Measurements from ENCODE around the gene LONRF2.

Gene LONRF2

GRCh38 chr2:100294162-100294497, 28.2 kb downstream of the LONRF2 start:
- no peak overlapping the region for H3K27ac ChIP-seq
- TF ChIP-seq, protein P1, sequence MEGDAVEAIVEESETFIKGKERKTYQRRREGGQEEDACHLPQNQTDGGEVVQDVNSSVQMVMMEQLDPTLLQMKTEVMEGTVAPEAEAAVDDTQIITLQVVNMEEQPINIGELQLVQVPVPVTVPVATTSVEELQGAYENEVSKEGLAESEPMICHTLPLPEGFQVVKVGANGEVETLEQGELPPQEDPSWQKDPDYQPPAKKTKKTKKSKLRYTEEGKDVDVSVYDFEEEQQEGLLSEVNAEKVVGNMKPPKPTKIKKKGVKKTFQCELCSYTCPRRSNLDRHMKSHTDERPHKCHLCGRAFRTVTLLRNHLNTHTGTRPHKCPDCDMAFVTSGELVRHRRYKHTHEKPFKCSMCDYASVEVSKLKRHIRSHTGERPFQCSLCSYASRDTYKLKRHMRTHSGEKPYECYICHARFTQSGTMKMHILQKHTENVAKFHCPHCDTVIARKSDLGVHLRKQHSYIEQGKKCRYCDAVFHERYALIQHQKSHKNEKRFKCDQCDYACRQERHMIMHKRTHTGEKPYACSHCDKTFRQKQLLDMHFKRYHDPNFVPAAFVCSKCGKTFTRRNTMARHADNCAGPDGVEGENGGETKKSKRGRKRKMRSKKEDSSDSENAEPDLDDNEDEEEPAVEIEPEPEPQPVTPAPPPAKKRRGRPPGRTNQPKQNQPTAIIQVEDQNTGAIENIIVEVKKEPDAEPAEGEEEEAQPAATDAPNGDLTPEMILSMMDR (conservative IDR thresholded peaks at IDR 0.05): no peak

DNA sequence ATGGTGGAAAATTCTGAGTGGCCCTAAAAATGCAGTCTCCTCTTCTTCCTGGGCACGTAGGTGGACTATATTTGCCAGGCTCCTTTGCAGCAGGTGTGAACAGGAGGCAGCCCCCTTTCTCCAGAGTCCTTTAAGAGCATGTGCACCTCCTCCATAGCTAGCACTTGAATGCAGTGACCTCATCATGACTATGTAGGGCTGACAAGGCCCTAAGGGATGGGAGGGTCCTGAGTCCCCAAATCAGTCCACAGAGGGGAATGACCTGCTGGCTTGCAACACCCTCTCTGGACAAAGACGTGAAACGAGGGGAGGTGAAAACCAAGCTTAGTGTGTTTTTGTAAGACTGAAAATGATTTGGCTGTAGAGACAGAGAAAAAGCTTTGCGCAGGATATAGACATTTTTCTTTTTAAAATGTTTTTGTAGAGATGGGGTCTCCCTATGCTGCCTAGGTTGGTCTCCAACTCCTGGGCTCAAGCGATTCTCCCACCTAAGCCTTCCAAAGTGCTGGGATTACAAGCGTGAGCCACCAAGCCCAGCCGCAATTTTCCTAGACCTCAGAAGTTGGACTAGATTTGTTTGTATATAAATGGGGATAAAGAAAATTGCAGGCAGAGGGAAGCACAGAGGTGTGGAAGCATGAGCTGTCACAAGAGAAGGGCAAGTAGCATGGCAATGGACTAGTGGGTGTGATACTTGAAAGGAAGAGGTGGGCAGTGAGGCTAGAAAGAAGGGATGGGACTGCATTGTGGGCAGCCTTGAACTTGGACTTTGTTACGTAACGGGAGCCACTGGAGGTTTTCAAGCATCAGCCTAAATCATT, 28.8 kb downstream of the LONRF2 start:
- no peak overlapping the region for H3K27ac ChIP-seq
- TF ChIP-seq, protein P1 (conservative IDR thresholded peaks at IDR 0.05): no peak

GRCh38 chr2:100292022-100292580, 30.2 kb downstream of the LONRF2 start:
- no peak overlapping the region for H3K27ac ChIP-seq
- TF ChIP-seq, protein P1 (conservative IDR thresholded peaks at IDR 0.05): no peak

- no peak overlapping the region for H3K27ac ChIP-seq
These were observed 30.9 kb downstream of the LONRF2 start for GRCh38 chr2:100291152-100291970.

GRCh38 chr2:100290718-100291151, 31.6 kb downstream of the LONRF2 start:
- no peak overlapping the region for H3K27ac ChIP-seq
- TF ChIP-seq, protein P1 (conservative IDR thresholded peaks at IDR 0.05): no peak

More at GRCh38 chr2:100291152-100291970, 30.9 kb downstream of the LONRF2 start:
- TF ChIP-seq, protein P1 (conservative IDR thresholded peaks at IDR 0.05): no peak

DNA sequence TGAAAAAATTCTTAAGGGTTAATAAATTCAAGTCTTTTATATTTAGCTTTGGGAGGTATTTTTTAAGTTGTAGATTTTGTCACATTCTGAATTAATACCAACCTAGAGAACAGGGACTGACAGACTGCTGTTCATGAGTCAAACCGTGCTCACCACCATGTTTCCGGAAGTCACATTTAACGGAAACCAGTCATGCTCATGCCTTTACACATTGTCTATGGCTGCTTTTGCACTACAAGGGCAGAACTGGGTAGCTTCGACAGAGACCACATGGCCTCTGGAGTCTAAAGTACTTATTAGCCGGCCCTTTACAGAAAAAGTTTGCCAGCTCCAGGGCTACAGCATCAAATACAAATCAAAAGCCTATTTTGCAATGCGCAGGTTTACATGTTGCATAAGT, 33.3 kb downstream of the LONRF2 start:
- no peak overlapping the region for H3K27ac ChIP-seq
- TF ChIP-seq, protein P1 (conservative IDR thresholded peaks at IDR 0.05): no peak

- TF ChIP-seq, protein P1 (conservative IDR thresholded peaks at IDR 0.05): no peak
- no peak overlapping the region for H3K27ac ChIP-seq
These were observed 36.0 kb downstream of the LONRF2 start for GRCh38 chr2:100286318-100286717.
